Muscle of back (tissue), 11 donors: Measurements from ENCODE around the gene CTNNA1. TPM values are rescaled to one million over a fixed set of nuclear protein-coding genes. Genes with fewer than 3 reads are reported as not detected.
"Not testable (repeated sequence)": the region's sequence is repeated elsewhere in the genome, so short reads cannot be mapped to it uniquely, and the experiment has no call there.

ENCODE experiments used
- DNase-seq, 3 donors: peaks; one replicate each; pipeline versions ENCODE4 v3.0.0 to v3.0.0-alpha.2; 2013
- polyA plus RNA-seq, 10 donors: library from polyadenylated mRNA; unstranded; fragments of 120-200 nt; gene quantifications; one replicate each; pipeline ENCODE4 v1.2.1, GENCODE V29; 2013; ENCODE audit not compliant: insufficient read length in 10 of 10

The CTNNA1 gene
- polyA plus RNA-seq, 10 donors, result 235 to 327 (median 283) TPM

- DNase-seq, result no peak
Observed at GRCh38 chr5:138793575-138793974, 40.4 kb downstream of the CTNNA1 start.

DNA sequence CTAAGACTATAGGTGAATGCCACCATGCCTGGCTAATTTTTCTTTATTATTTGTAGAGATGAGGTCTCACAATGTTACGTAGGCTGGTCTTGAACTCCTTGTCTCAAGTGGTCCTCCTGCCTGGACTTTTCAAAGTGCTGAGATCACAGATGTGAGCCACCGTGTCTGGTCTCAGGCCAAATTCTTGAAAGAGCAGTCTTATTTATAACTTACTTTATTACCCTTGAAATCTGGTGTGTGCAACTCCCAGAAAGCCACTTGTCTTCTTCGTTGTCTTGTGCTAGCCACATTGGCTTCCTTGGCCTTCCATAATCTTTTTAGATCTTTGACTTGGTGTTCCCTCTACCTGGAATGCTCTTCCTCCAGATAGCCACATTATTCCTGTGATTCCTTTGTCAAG, 50.1 kb downstream of the CTNNA1 start:
- no peak for DNase-seq

GRCh38 chr5:138803935-138804334, 50.7 kb downstream of the CTNNA1 start:
- no peak for DNase-seq

GRCh38 chr5:138805096-138805495, 51.9 kb downstream of the CTNNA1 start:
- no peak for DNase-seq

GRCh38 chr5:138807182-138807581, 54.0 kb downstream of the CTNNA1 start:
- no peak for DNase-seq

DNA sequence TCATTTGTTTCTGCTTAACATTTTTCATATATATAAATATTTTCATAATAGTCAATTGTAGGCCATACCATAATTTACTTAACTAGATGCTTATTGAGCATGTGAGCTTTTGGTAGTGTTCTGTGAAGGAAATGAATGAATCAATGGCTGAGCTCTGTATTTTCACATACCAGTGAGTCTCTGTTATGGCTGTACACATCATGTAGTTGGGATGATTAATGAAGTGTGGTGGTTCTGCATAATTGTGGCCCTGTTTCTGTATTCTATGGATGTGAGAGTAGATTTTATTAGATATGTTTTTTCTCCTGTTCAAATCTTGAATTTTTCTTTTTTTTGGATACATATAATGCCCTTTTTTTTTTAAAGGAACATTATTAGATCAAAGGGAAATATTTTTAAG, 56.2 kb downstream of the CTNNA1 start:
- no peak for DNase-seq

GRCh38 chr5:138810861-138811260, 57.6 kb downstream of the CTNNA1 start:
- DNase-seq, result not testable (repeated sequence)

- DNase-seq, result no peak
Observed at GRCh38 chr5:138815529-138815928, 62.3 kb downstream of the CTNNA1 start.

DNA sequence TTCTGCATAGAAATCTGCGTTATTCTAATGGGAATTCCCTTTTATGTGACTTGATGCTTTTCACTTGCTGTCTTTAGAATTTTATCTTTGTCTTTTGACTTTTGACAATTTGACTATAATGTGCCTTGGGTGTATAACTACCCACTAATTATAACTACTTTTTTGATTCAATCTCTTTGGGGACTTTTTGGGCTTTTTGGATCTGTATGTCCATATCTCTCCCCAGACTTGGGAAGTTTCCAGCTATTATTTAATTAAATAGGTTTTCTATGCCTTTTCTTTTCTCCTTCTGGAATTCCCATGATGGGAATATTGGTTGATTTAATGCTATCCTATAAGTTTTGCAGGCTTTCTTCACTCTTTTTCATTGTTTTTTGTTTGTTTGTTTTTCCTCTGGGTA, 64.0 kb downstream of the CTNNA1 start:
- DNase-seq, result no peak

- peak; percentile 47 to 66 (median 56) for DNase-seq
Observed at GRCh38 chr5:138819081-138819480, 65.9 kb downstream of the CTNNA1 start.

GRCh38 chr5:138820695-138821094, 67.5 kb downstream of the CTNNA1 start:
- no peak for DNase-seq

GRCh38 chr5:138824516-138824915, 71.3 kb downstream of the CTNNA1 start:
- no peak for DNase-seq

- no peak for DNase-seq
Observed at GRCh38 chr5:138824924-138825863, 72.0 kb downstream of the CTNNA1 start.

DNA sequence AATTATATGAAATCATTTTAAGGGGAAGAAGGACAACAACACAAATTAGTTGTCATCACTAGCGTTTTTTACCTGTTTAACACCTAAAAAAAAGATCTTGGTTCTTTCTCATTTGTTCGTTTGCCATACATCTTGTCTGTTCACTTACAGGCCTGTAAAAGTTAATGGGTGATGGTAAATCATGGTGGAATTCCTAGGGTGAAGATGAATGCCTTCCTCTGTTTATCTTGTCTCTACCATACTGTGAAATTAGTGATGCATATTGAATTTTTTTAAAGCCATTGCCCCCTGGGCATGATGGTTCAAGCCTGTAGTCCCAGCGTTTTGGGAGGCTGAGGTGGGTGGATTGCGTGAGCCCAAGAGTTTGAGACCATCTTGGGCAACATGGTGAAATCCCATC, 75.3 kb downstream of the CTNNA1 start:
- no peak for DNase-seq

GRCh38 chr5:138829341-138829740, 76.1 kb downstream of the CTNNA1 start:
- DNase-seq, result no peak

DNA sequence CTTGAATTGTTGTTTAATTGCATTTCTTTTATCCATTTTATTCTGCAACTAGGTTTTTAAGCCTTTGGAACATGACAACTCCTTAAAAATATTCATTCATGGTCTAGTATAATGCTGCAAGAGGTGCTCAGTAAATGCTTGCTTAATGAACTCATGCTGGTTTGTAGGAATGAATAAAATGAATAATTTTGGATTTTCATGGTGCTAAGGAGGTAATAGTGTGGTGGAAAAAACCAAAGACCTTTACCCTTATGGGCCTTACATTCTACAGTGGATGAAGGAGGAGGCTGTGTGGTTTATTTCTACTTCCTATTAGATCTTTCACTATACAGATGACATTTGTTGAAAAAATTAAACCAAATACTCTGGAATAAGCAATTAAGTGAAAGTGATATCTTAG, 78.5 kb downstream of the CTNNA1 start:
- no peak for DNase-seq

GRCh38 chr5:138832218-138832617, 79.0 kb downstream of the CTNNA1 start:
- no peak for DNase-seq

DNA sequence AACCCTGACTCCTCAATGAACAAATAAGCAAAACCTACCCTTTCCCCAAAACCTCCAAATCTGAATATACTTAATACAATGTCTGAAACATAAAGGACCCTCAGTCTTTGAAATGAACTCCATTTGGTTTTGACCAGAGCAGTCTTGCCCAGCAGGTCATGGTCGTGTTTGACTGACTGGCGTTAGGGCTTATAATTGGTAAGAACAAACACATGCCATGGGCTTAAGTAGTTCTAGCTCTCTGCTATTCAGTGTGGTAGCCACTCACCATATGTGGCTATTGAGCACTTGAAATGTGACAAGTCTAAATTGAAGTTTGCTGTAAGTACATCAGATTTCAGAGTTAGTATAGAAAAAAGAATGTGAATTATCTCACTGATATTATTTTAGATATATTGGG, 79.9 kb downstream of the CTNNA1 start:
- DNase-seq, result no peak

GRCh38 chr5:138833726-138834480, 80.7 kb downstream of the CTNNA1 start:
- DNase-seq, result no peak

- DNase-seq, result not testable (repeated sequence)
Observed at GRCh38 chr5:138834853-138835252, 81.6 kb downstream of the CTNNA1 start.

GRCh38 chr5:138837160-138837559, 83.9 kb downstream of the CTNNA1 start:
- DNase-seq, result no peak

DNA sequence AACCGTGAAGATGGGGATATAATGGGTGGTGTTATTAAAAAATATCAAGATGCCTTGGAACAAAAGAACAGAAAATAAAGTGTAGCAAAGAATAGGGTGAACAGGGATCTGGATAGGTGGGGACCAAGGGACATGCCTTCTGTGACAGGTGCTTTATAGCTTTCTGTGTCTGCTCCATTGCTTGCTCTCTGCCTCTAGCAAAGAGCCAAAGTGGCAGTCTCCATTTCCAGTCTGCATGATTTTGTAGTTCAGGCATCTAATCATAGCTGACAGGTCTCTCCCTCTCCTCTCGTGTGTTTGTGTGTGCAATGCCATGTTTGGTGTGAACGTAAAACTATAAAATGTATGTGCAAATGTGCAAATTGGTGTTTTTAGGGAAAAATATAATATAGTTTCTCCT, 86.9 kb downstream of the CTNNA1 start:
- no peak for DNase-seq

- peak in 1 of 3 donors; percentile 31 for DNase-seq
Observed at GRCh38 chr5:138841531-138841930, 88.3 kb downstream of the CTNNA1 start.
